Fibroblast of lung (primary cell): ENCODE results near the gene HOXD9. TPM values are rescaled to one million over a fixed set of nuclear protein-coding genes. Genes with fewer than 3 reads are reported as not detected.
A peak's percentile ranks its signal among the peaks of the same experiment; 100 is the strongest.

Experiments used
- DNase-seq, 2 donors: peaks; one replicate each; pipeline versions ENCODE4 v3.0.0 to v3.0.0-alpha.2; 2010; ENCODE audit warnings: low read depth in 2 of 2
- H2AFZ ChIP-seq: 2 replicates; pipeline ENCODE4 v1.5.1; 2012; ENCODE audit warnings: low read length, control low read depth, inconsistent platforms
- H3K27ac ChIP-seq: 2 replicates; pipeline ENCODE4 v1.5.1; 2011; ENCODE audit warnings: low read length, control low read depth; ENCODE audit not compliant: insufficient read depth
- H3K27me3 ChIP-seq: 2 replicates; pipeline ENCODE4 v1.5.1; 2011; ENCODE audit warnings: mild to moderate bottlenecking, low read length; ENCODE audit not compliant: control insufficient read depth, insufficient read depth
- H3K36me3 ChIP-seq: 2 replicates; pipeline ENCODE4 v1.5.1; 2011; ENCODE audit warnings: low read length; ENCODE audit not compliant: control insufficient read depth, insufficient read depth
- H3K4me1 ChIP-seq: 2 replicates; pipeline ENCODE4 v1.5.1; 2011; ENCODE audit warnings: low read length; ENCODE audit not compliant: control insufficient read depth, insufficient read depth; ENCODE audit errors: extremely low read depth
- H3K4me2 ChIP-seq: 2 replicates; pipeline ENCODE4 v1.5.1; 2011; ENCODE audit warnings: low read length, control low read depth; ENCODE audit not compliant: insufficient read depth; ENCODE audit errors: extremely low read depth
- H3K4me3 ChIP-seq, 4 experiments: fragments of 200-600 bp in 1 of 4; sonication (generic) in 1 of 4; replicated peaks in 1 of 4; 2 replicates each; pipeline ENCODE4 v1.5.1; 2011 to 2016; ENCODE audit warnings: low read length in 4 of 4, low read depth in 3 of 4, mild to moderate bottlenecking in 3 of 4, control low read depth in 2 of 4, inconsistent platforms in 1 of 4, mixed read lengths in 1 of 4; ENCODE audit not compliant: insufficient read depth in 1 of 4; ENCODE audit errors: control extremely low read depth in 1 of 4
- H3K79me2 ChIP-seq: 2 replicates; pipeline ENCODE4 v1.5.1; 2012; ENCODE audit warnings: mild to moderate bottlenecking, low read length, inconsistent platforms; ENCODE audit not compliant: control insufficient read depth, insufficient read depth
- H3K9ac ChIP-seq: 2 replicates; pipeline ENCODE4 v1.5.1; 2011; ENCODE audit warnings: mild to moderate bottlenecking, low read length, control low read depth; ENCODE audit not compliant: insufficient read depth
- H3K9me3 ChIP-seq: 2 replicates; pipeline ENCODE4 v1.5.1; 2012; ENCODE audit warnings: low read depth, low read length; ENCODE audit not compliant: control insufficient read depth, insufficient read depth
- H4K20me1 ChIP-seq: 2 replicates; pipeline ENCODE4 v1.5.1; 2011; ENCODE audit warnings: low read length; ENCODE audit not compliant: control insufficient read depth, insufficient read depth; ENCODE audit errors: extremely low read depth
- CTCF ChIP-seq, 2 donors: IDR thresholded peaks in 1 of 2; conservative IDR thresholded peaks in 1 of 2; 1 replicate in 1 of 2; 2 replicates in 1 of 2; pipeline ENCODE4 v1.5.1; 2011 to 2012; ENCODE audit warnings: low read length in 2 of 2, control low read depth in 1 of 2, inconsistent platforms in 1 of 2, low read depth in 1 of 2, mild to moderate bottlenecking in 1 of 2
- EZH2 ChIP-seq: IDR thresholded peaks from 2 replicates; pipeline ENCODE4 v1.5.1; 2012; ENCODE audit warnings: low read length, control low read depth, mild to moderate bottlenecking; ENCODE audit errors: missing control alignments
- polyA plus RNA-seq, 2 donors: library from polyadenylated mRNA; depleted of rRNA in 1 of 2; stranded (reverse) in 1 of 2; unstranded in 1 of 2; fragments of >200 nt; gene quantifications; 2 replicates each; pipeline ENCODE4 v1.2.1, GENCODE V29; 2011 to 2012; ENCODE audit warnings: missing spikeins in 1 of 2
- total RNA-seq: library from RNA; depleted of rRNA; stranded (reverse); fragments of >200 nt; gene quantifications from 2 replicates; pipeline ENCODE4 v1.2.1, GENCODE V29; 2014

Gene HOXD9
- total and polyA plus RNA-seq, 2 donors (not counting 1 experiment from before 2014, with no cell fraction given) = not detected

- no peaks in the 10 kb centered on the region for H3K36me3 ChIP-seq
- H3K79me2 ChIP-seq = no peaks in the 10 kb centered on the region
- peak overlapping the region in 1 of 4 experiments; percentile 22 for H3K4me3 ChIP-seq
- H3K27ac ChIP-seq = no peak overlapping the region
- no peak overlapping the region for H3K4me2 ChIP-seq
- TF ChIP-seq EZH2 = peak; percentile 41
- TF ChIP-seq CTCF (conservative IDR thresholded peaks at IDR 0.05 in 1 of 2, IDR thresholded peaks at IDR 0.05 in 1 of 2; ENCODE audit: low read depth in 1 of 2, low read length in 2 of 2) = no peak
- DNase-seq = no peak
- no peaks in the 10 kb centered on the region for H4K20me1 ChIP-seq
- no peak overlapping the region for H2AFZ ChIP-seq
- H3K9ac ChIP-seq = no peak overlapping the region
- no peaks in the 10 kb centered on the region for H3K9me3 ChIP-seq
- peaks cover 81% of the 10 kb centered on the region for H3K27me3 ChIP-seq
- no peaks in the 10 kb centered on the region for H3K4me1 ChIP-seq
These were observed 14.1 kb downstream of the HOXD9 start for GRCh38 chr2:176136374-176137251.

- Histone ChIP-seq H3K9me3 (no peaks in the 10 kb centered on the region), H3K9ac (no peak overlapping the region), H3K36me3 (no peaks in the 10 kb centered on the region), H4K20me1 (no peaks in the 10 kb centered on the region), H3K4me3 (no peak overlapping the region), H3K4me1 (no peaks in the 10 kb centered on the region), H3K27me3 (peaks cover 77% of the 10 kb centered on the region), H3K4me2 (no peak overlapping the region), H3K27ac (no peak overlapping the region), H2AFZ (no peak overlapping the region), H3K79me2 (no peaks in the 10 kb centered on the region)
- DNase-seq = no peak
- TF ChIP-seq EZH2 (no peak), CTCF (conservative IDR thresholded peaks at IDR 0.05 in 1 of 2, IDR thresholded peaks at IDR 0.05 in 1 of 2; ENCODE audit: low read depth in 1 of 2, low read length in 2 of 2) (no peak)
These were observed 14.7 kb downstream of the HOXD9 start for GRCh38 chr2:176137252-176137580.

GRCh38 chr2:176137906-176138305, 15.4 kb downstream of the HOXD9 start:
- H3K9me3 ChIP-seq = no peaks in the 10 kb centered on the region
- H3K27me3 ChIP-seq = peaks cover 70% of the 10 kb centered on the region
- no peak overlapping the region for H3K4me3 ChIP-seq
- H3K36me3 ChIP-seq = no peaks in the 10 kb centered on the region
- DNase-seq = no peak
- H3K27ac ChIP-seq = no peak overlapping the region
- no peaks in the 10 kb centered on the region for H3K79me2 ChIP-seq
- no peak overlapping the region for H3K9ac ChIP-seq
- H2AFZ ChIP-seq = no peak overlapping the region
- H3K4me2 ChIP-seq = no peak overlapping the region
- TF ChIP-seq CTCF (conservative IDR thresholded peaks at IDR 0.05 in 1 of 2, IDR thresholded peaks at IDR 0.05 in 1 of 2; ENCODE audit: low read depth in 1 of 2, low read length in 2 of 2) (no peak), EZH2 (no peak)
- no peaks in the 10 kb centered on the region for H3K4me1 ChIP-seq
- H4K20me1 ChIP-seq = no peaks in the 10 kb centered on the region
